ENCODE data around the gene KCNC2.

Gene KCNC2

GRCh38 chr12:75161488-75161887 lies 48.2 kb downstream of the KCNC2 start:
- DNase-seq (ENCODE audit: low read depth) = no peak

GRCh38 chr12:75157385-75157784 lies 52.3 kb downstream of the KCNC2 start:
- no peak for DNase-seq (ENCODE audit: low read depth)

- no peak for DNase-seq (ENCODE audit: low read depth)
Observed at GRCh38 chr12:75155962-75156361, 53.7 kb downstream of the KCNC2 start.

GRCh38 chr12:75154388-75154787 lies 55.3 kb downstream of the KCNC2 start:
- DNase-seq (ENCODE audit: low read depth) = no peak

- DNase-seq (ENCODE audit: low read depth) = no peak
Observed at GRCh38 chr12:75139196-75139595, 70.4 kb downstream of the KCNC2 start.

GRCh38 chr12:75137896-75138295 lies 71.7 kb downstream of the KCNC2 start:
- DNase-seq (ENCODE audit: low read depth) = no peak

GRCh38 chr12:75135026-75135425 lies 74.6 kb downstream of the KCNC2 start:
- DNase-seq (ENCODE audit: low read depth) = no peak

GRCh38 chr12:75130811-75131210 lies 78.8 kb downstream of the KCNC2 start:
- DNase-seq (ENCODE audit: low read depth) = no peak

GRCh38 chr12:75129275-75129674 lies 80.4 kb downstream of the KCNC2 start:
- no peak for DNase-seq (ENCODE audit: low read depth)

GRCh38 chr12:75121036-75121705 lies 88.5 kb downstream of the KCNC2 start:
- DNase-seq (ENCODE audit: low read depth) = no peak

GRCh38 chr12:75120311-75120711 lies 89.3 kb downstream of the KCNC2 start:
- DNase-seq (ENCODE audit: low read depth) = no peak

GRCh38 chr12:75116646-75117198 lies 92.9 kb downstream of the KCNC2 start:
- no peak for DNase-seq (ENCODE audit: low read depth)

- DNase-seq (ENCODE audit: low read depth) = no peak
Observed at GRCh38 chr12:75115748-75116147, 93.9 kb downstream of the KCNC2 start.

GRCh38 chr12:75103822-75104221 lies 105.8 kb downstream of the KCNC2 start:
- DNase-seq (ENCODE audit: low read depth) = no peak

- DNase-seq (ENCODE audit: low read depth) = no peak
Observed at GRCh38 chr12:75101781-75102180, 107.9 kb downstream of the KCNC2 start.

GRCh38 chr12:75099210-75099609 lies 110.4 kb downstream of the KCNC2 start:
- no peak for DNase-seq (ENCODE audit: low read depth)

GRCh38 chr12:75097003-75097402 lies 112.6 kb downstream of the KCNC2 start:
- DNase-seq (ENCODE audit: low read depth) = no peak

- no peak for DNase-seq (ENCODE audit: low read depth)
Observed at GRCh38 chr12:75087654-75088053, 122.0 kb downstream of the KCNC2 start.

- no peak for DNase-seq (ENCODE audit: low read depth)
Observed at GRCh38 chr12:75086091-75087038, 123.3 kb downstream of the KCNC2 start.

- DNase-seq (ENCODE audit: low read depth) = no peak
Observed at GRCh38 chr12:75081305-75081704, 128.3 kb downstream of the KCNC2 start.

GRCh38 chr12:75080582-75080981 lies 129.1 kb downstream of the KCNC2 start:
- DNase-seq (ENCODE audit: low read depth) = no peak

- no peak for DNase-seq (ENCODE audit: low read depth)
Observed at GRCh38 chr12:75065482-75065881, 144.2 kb downstream of the KCNC2 start.

GRCh38 chr12:75062691-75063090 lies 146.9 kb downstream of the KCNC2 start:
- no peak for DNase-seq (ENCODE audit: low read depth)
